NT2/D1 (cell line): ENCODE results near the gene PRAMEF12.

ENCODE experiments used
- YY1 ChIP-seq: IDR thresholded peaks from 2 replicates; pipeline ENCODE4 v1.6.1; 2011; ENCODE audit not compliant: insufficient read length, insufficient read depth
- ZNF274 ChIP-seq: IDR thresholded peaks from 2 replicates; pipeline ENCODE4 v1.6.1; 2011; ENCODE audit warnings: mild to moderate bottlenecking, low read depth, low read length

- no peak for TF ChIP-seq ZNF274
- no peak for TF ChIP-seq YY1
These were observed at the start of gene PRAMEF12 for GRCh38 chr1:12773438-12773837.
